Naive thymus-derived CD8-positive, alpha-beta T cell (primary cell): ENCODE measurements around the gene TDRD12. TPM values are rescaled to one million over a fixed set of nuclear protein-coding genes. Genes with fewer than 3 reads are reported as not detected.

ENCODE experiments used
- ATAC-seq, 2 donors: fragments of 150-1000 bp; cut with Tn5 transposase in 1 of 2; sonication (Bioruptor Pico), chemical (Tn5 transposase) in 1 of 2; 1 replicate in 1 of 2; 2 replicates in 1 of 2; pipeline ENCODE4 v1.10.0; 2021; ENCODE audit warnings: mild to moderate bottlenecking in 2 of 2, moderate library complexity in 2 of 2
- POLR2A ChIA-PET: fragments of 350-600 bp; sonication (Branson Sonifier 250); formaldehyde crosslinking; loops from one replicate; lab custom pipeline; 2021; ENCODE audit warnings: antibody characterized with exemption; lab: Charles Lee
- DNase-seq, 10 donors: peaks; one replicate each; pipeline versions ENCODE4 v3.0.0 to v3.0.0-alpha.2; 2020 to 2022
- H3K27ac Mint-ChIP-seq, 10 donors: one replicate each; pipeline ENCODE4 v1.8.0; 2020 to 2022; ENCODE audit warnings: mild to moderate bottlenecking in 10 of 10, mixed read lengths in 10 of 10, moderate library complexity in 4 of 10, inconsistent platforms in 1 of 10
- H3K27me3 Mint-ChIP-seq, 5 donors: one replicate each; pipeline ENCODE4 v1.8.0; 2021 to 2022; ENCODE audit warnings: mixed read lengths in 5 of 5
- H3K36me3 Mint-ChIP-seq, 3 donors: one replicate each; pipeline ENCODE4 v1.8.0; 2020 to 2022; ENCODE audit warnings: mixed read lengths in 3 of 3, mild to moderate bottlenecking in 2 of 3, inconsistent platforms in 1 of 3
- H3K4me1 Mint-ChIP-seq, 4 donors: one replicate each; pipeline ENCODE4 v1.8.0; 2021 to 2022; ENCODE audit warnings: mixed read lengths in 4 of 4
- H3K4me3 Mint-ChIP-seq, 10 donors: one replicate each; pipeline ENCODE4 v1.8.0; 2020 to 2022; ENCODE audit warnings: mild to moderate bottlenecking in 10 of 10, mixed read lengths in 10 of 10, moderate library complexity in 6 of 10, inconsistent platforms in 1 of 10
- H3K9me3 Mint-ChIP-seq, 9 donors: one replicate each; pipeline ENCODE4 v1.8.0; 2020 to 2022; ENCODE audit warnings: mixed read lengths in 9 of 9, mild to moderate bottlenecking in 3 of 9, inconsistent platforms in 1 of 9, moderate library complexity in 1 of 9
- polyA plus RNA-seq, 3 donors: library from polyadenylated mRNA; unstranded; fragments of 300-500 nt; fragmentation: Illumina TruSeq; gene quantifications; one replicate each; pipeline ENCODE4 v1.2.3, GENCODE V29; 2021
- total RNA-seq, 8 experiments: library from RNA in 2 of 8; stranded (reverse) in 2 of 8; gene quantifications; one replicate each; pipeline ENCODE4 v1.2.3 and lab custom pipeline; 2021 to 2026

The TDRD12 gene
- total and polyA plus RNA-seq, 5 experiments from 2014 or later: 0.06 to 0.70 (median 0.18) TPM

DNA sequence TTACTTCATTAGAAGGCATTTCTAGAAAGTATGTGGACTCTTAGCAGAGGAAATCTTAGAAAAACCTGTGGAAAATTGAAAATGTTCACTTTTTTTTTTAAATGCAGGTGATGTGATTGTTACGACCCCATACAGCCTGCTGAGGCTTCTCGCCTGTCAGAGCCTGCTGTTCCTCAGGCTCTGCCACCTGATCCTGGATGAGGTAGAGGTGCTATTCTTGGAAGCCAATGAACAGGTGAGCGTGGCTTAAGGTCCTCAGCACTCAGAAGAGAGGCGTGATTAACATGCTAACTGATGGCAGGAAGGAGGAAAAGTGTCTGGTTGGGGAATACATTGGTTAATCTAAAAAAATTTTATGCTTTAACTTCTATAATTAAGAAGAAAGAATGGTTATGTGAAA, 78.6 kb downstream of the TDRD12 start:
- DNase-seq (no peak), ATAC-seq (no peak)
- H3K4me3 Mint-ChIP-seq: no peak overlapping the region
- POLR2A ChIA-PET: no interaction called here
- peaks cover 28 to 56% (median 52%) of the 10 kb centered on the region in 4 donors for H3K4me1 Mint-ChIP-seq
- H3K9me3 Mint-ChIP-seq: no peaks in the 10 kb centered on the region
- no peaks in the 10 kb centered on the region for H3K36me3 Mint-ChIP-seq
- H3K27ac Mint-ChIP-seq: peak overlapping the region in 1 of 10 donors; percentile 68
- no peaks in the 10 kb centered on the region for H3K27me3 Mint-ChIP-seq

DNA sequence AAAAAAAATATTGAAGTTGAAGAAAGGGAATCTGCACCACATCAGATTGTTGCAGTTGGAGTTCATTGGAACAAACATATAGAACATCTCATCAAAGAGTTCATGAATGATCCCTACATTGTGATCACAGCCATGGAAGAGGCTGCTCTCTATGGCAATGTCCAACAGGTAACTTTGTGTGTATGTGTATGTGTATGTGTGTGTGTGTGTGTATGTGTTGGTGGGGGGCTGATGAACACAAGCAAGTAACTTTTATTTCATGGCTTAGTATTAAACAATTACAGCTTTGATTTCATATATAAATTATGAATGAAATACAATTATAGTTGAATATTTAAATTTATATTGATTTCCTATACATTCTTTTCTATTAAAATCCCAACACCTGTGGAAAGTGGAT, 80.6 kb downstream of the TDRD12 start:
- H3K36me3 Mint-ChIP-seq: no peaks in the 10 kb centered on the region
- peaks cover 26 to 42% (median 39%) of the 10 kb centered on the region in 4 donors for H3K4me1 Mint-ChIP-seq
- no peaks in the 10 kb centered on the region for H3K27me3 Mint-ChIP-seq
- ATAC-seq: no peak
- peak overlapping the region in 4 of 10 donors; percentile 22 to 42 (median 30) for H3K4me3 Mint-ChIP-seq
- POLR2A ChIA-PET: no interaction called here
- H3K9me3 Mint-ChIP-seq: no peaks in the 10 kb centered on the region
- H3K27ac Mint-ChIP-seq: no peak overlapping the region
- DNase-seq: no peak

DNA sequence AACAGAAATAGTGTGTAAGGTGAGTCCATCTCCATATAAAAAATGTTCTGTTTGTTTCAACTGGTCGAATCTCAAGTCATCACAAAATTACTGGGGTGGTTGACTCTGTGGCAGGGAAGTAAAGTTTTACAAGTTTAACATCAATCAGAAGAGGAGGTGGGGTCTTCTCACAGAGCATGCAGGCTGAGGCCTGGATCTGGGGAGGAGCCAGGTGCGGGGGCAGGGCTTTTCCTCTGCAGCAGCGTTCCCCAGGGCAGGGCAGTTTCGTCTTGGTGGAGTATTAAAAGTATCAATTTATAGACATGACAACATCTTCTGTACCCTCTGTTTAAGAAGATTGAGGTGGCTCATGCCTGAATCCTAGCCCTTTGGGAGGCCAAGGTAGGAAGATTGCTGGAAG, 81.2 kb downstream of the TDRD12 start:
- H3K4me1 Mint-ChIP-seq: peaks cover 22 to 36% (median 33%) of the 10 kb centered on the region in 4 donors
- POLR2A ChIA-PET: interaction anchor here (0.7 kb wide), 1 partner anchor 82 kb away, joined by 5 read pairs; no protein-coding TSS in a partner anchor
- H3K4me3 Mint-ChIP-seq: peak overlapping the region in 8 of 10 donors; percentile 4 to 57 (median 39)

DNA sequence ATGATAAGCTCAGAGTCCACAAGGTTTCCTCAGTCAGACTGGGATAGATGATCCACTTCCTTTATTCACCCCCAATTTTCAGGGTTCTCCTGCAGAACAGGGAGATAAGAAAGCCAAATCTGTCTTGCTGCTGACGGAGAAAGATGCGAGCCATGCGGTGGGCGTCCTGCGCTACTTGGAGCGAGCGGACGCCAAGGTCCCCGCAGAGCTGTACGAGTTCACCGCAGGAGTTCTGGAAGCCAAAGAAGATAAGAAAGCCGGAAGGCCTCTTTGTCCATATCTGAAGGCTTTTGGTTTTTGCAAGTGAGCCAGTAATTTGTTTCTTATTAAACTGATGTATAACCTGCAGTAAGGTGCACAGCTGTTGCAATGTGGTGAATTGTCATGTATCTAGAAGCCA, 83.3 kb downstream of the TDRD12 start:
- no peak for ATAC-seq
- Mint-ChIP-seq H3K27me3 (no peaks in the 10 kb centered on the region), H3K4me1 (peaks cover 12 to 32% (median 20%) of the 10 kb centered on the region in 4 donors), H3K9me3 (no peaks in the 10 kb centered on the region), H3K36me3 (no peaks in the 10 kb centered on the region), H3K27ac (peak overlapping the region in 1 of 10 donors; percentile 24), H3K4me3 (no peak overlapping the region)
- POLR2A ChIA-PET: no interaction called here
- DNase-seq: no peak

More for the DNA sequence above, 81.2 kb downstream of the TDRD12 start:
- ATAC-seq: peak; percentile 41 to 45
- Mint-ChIP-seq H3K27ac (peak overlapping the region in 7 of 10 donors; percentile 1 to 86 (median 28)), H3K9me3 (no peaks in the 10 kb centered on the region), H3K27me3 (no peaks in the 10 kb centered on the region), H3K36me3 (no peaks in the 10 kb centered on the region)
- no peak for DNase-seq

DNA sequence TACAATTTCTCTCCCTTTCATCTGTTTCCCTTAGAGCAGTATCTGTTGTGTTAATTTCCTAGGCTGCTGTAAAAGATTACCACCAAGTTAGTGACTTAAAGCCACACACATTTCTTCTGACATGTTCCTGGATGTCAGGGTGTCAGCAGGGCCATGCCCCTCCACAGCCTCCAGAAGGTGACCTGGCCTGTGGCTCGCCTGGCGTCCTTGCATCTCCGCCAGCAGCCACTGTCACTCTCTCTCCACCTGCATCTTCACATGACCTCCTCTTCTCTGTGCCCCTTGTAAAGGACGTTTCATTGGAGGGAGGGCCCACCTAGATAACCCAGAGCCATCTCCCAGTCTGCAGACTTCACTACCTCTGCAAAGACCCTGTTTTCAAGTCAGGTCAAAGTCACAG, 88.7 kb downstream of the TDRD12 start:
- no peak overlapping the region for H3K4me3 Mint-ChIP-seq
- H3K9me3 Mint-ChIP-seq: no peaks in the 10 kb centered on the region
- peaks cover 0 to 8% (median 0%) of the 10 kb centered on the region in 5 donors for H3K27me3 Mint-ChIP-seq
- POLR2A ChIA-PET: no interaction called here
- no peak for DNase-seq
- peaks cover 12 to 29% (median 18%) of the 10 kb centered on the region in 4 donors for H3K4me1 Mint-ChIP-seq
- H3K36me3 Mint-ChIP-seq: no peaks in the 10 kb centered on the region
- H3K27ac Mint-ChIP-seq: peak overlapping the region in 1 of 10 donors; percentile 60
- ATAC-seq: no peak

DNA sequence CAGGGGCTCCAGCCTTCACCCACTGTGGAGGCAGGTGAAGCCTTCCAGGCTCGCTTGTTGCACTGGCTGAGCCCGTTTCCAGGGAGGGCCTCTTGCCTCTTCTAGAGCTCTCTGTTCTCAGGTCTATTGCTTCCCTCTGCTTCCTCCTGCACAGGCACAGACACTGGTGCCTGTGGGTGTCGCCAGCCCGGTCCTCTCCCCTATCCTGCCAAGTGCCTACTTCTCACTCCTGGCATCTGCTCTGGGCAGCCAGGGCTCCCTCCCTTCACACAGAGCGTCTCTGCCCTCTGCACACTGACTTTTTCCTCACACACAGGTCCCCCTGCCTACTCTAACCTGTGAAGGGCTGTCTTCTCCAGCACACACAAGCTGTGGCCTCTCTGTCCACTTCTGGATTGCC, 89.7 kb downstream of the TDRD12 start:
- Mint-ChIP-seq H3K4me1 (peaks cover 15 to 34% (median 21%) of the 10 kb centered on the region in 4 donors), H3K27me3 (peaks cover 0 to 8% (median 0%) of the 10 kb centered on the region in 5 donors), H3K9me3 (no peaks in the 10 kb centered on the region), H3K4me3 (peak overlapping the region; percentile 36 to 76 (median 58)), H3K36me3 (no peaks in the 10 kb centered on the region), H3K27ac (peak overlapping the region in 5 of 10 donors; percentile 37 to 87 (median 75))
- DNase-seq (no peak), ATAC-seq (peak; percentile 32 to 44)
- POLR2A ChIA-PET: no interaction called here

DNA sequence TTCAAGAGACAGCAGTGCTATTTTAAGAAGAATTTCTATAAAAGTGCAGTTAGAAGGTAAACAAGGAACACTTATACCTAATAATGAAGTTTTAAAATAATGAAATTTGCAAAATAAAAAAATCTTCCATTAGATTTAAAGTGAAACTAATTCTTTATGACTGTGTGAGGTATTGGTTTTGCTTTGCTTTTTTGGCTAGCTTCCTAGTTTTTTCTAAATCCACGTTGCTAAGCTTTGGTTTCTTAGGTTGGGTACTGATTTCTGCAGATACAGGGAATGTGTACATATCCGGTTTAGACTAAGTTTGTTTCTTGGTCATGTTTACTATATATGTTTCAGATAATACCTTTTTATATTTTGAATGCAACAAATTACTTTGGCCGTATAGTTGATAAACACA, 90.2 kb downstream of the TDRD12 start:
- no peaks in the 10 kb centered on the region for H3K36me3 Mint-ChIP-seq
- H3K27me3 Mint-ChIP-seq: peaks cover 0 to 8% (median 0%) of the 10 kb centered on the region in 5 donors
- no peaks in the 10 kb centered on the region for H3K9me3 Mint-ChIP-seq
- POLR2A ChIA-PET: interaction anchor here (1.4 kb wide), 1 partner anchor 9 kb away, joined by 3 read pairs; no protein-coding TSS in a partner anchor
- DNase-seq (no peak), ATAC-seq (no peak)
- H3K4me3 Mint-ChIP-seq: peak overlapping the region in 8 of 10 donors; percentile 36 to 68 (median 56)
- peak overlapping the region in 3 of 10 donors; percentile 37 to 87 (median 86) for H3K27ac Mint-ChIP-seq
- H3K4me1 Mint-ChIP-seq: peaks cover 15 to 38% (median 23%) of the 10 kb centered on the region in 4 donors

DNA sequence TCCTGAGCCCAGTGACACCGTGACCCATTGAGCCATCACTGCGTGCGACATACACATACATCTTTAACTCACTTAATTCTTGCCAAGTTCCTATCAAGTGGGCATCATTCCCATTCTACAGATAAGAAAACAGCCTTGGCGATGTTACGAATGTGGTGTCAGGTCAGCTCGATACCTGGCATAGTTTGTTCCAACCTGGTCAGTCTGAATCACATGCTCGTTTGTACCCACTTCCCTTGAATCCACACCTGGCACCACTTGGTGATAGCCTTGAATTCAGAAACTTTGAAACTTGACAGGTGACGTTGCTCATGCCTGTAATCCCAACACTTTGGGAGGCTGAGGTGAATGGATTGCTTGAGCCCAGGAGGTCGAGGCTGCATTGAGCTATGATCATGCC, 90.9 kb downstream of the TDRD12 start:
- peaks cover 0 to 8% (median 0%) of the 10 kb centered on the region in 5 donors for H3K27me3 Mint-ChIP-seq
- POLR2A ChIA-PET: interaction anchor here (1.4 kb wide), 1 partner anchor 9 kb away, joined by 3 read pairs; no protein-coding TSS in a partner anchor
- H3K36me3 Mint-ChIP-seq: no peaks in the 10 kb centered on the region
- no peak for ATAC-seq
- peak overlapping the region in 1 of 10 donors; percentile 36 for H3K4me3 Mint-ChIP-seq
- H3K9me3 Mint-ChIP-seq: no peaks in the 10 kb centered on the region
- peaks cover 17 to 38% (median 23%) of the 10 kb centered on the region in 4 donors for H3K4me1 Mint-ChIP-seq
- DNase-seq: no peak
- peak overlapping the region in 1 of 10 donors; percentile 22 for H3K27ac Mint-ChIP-seq

DNA sequence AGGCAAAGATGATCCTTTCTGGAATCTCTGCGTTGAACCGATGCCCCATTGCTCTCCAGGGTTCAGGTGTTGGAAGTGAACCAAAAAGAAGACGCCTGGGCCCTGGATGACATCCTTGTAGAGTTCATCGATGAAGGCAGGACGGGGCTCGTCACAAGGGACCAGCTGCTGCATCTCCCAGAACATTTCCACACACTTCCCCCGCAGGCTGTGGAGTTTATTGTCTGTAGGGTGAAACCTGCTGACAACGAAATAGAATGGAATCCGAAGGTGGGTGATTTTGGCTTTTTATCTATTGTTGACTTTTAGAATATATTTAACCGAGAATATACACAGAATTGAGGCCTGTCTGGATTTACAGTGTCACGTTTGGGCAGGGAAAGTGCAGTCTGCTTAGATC, 91.6 kb downstream of the TDRD12 start:
- POLR2A ChIA-PET: no interaction called here
- H3K27ac Mint-ChIP-seq: no peak overlapping the region
- no peak overlapping the region for H3K4me3 Mint-ChIP-seq
- H3K36me3 Mint-ChIP-seq: no peaks in the 10 kb centered on the region
- H3K4me1 Mint-ChIP-seq: peaks cover 17 to 38% (median 23%) of the 10 kb centered on the region in 4 donors
- peaks cover 0 to 8% (median 0%) of the 10 kb centered on the region in 5 donors for H3K27me3 Mint-ChIP-seq
- no peaks in the 10 kb centered on the region for H3K9me3 Mint-ChIP-seq
- DNase-seq (no peak), ATAC-seq (no peak)

DNA sequence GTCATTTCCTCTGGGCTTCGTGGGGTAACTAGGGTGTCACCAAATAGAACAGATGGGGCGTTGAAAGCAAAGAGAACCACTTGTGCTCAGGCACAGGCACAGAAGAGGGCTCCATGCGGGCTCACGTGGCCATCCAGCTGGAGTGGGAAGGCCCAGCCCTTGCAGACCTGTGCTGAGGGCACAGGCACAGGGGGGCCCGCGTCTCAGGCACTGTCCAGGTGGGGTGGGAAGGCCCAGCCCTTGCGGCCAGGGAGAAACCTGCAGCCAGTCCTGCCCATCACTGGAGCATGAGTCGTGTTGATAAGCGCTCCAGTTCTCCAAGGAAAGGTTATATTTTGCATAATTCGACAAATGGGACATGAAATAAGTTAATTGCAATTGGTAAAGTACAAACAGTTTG, 92.5 kb downstream of the TDRD12 start:
- no peak overlapping the region for H3K27ac Mint-ChIP-seq
- POLR2A ChIA-PET: no interaction called here
- H3K9me3 Mint-ChIP-seq: no peaks in the 10 kb centered on the region
- DNase-seq: no peak
- peaks cover 17 to 38% (median 23%) of the 10 kb centered on the region in 4 donors for H3K4me1 Mint-ChIP-seq
- H3K27me3 Mint-ChIP-seq: peaks cover 0 to 8% (median 0%) of the 10 kb centered on the region in 5 donors
- ATAC-seq: no peak
- no peak overlapping the region for H3K4me3 Mint-ChIP-seq
- no peaks in the 10 kb centered on the region for H3K36me3 Mint-ChIP-seq

DNA sequence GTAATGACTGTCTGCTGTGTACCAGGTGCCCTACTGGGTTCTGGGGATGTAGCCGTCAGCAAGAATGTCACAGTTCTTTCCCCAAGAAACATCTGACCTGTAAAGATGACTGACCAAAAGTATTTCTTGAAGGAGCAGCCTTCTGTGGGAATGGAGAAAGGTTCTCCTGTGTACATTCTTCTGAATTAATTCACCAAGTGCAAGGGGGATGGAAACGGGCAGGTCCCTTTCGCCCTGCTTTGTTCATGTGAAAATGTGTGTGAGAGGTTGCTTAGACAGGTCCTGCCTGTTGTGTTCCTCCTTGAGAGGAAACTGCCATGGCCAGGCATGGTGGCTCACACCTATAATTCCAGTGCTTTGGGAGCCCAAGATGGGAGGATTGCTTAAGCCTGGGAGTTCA, 93.0 kb downstream of the TDRD12 start:
- H3K27me3 Mint-ChIP-seq: peaks cover 0 to 8% (median 0%) of the 10 kb centered on the region in 5 donors
- no peak overlapping the region for H3K4me3 Mint-ChIP-seq
- no peak for ATAC-seq
- no peaks in the 10 kb centered on the region for H3K36me3 Mint-ChIP-seq
- H3K4me1 Mint-ChIP-seq: peaks cover 17 to 38% (median 23%) of the 10 kb centered on the region in 4 donors
- no peak overlapping the region for H3K27ac Mint-ChIP-seq
- H3K9me3 Mint-ChIP-seq: no peaks in the 10 kb centered on the region
- no peak for DNase-seq
- POLR2A ChIA-PET: no interaction called here

DNA sequence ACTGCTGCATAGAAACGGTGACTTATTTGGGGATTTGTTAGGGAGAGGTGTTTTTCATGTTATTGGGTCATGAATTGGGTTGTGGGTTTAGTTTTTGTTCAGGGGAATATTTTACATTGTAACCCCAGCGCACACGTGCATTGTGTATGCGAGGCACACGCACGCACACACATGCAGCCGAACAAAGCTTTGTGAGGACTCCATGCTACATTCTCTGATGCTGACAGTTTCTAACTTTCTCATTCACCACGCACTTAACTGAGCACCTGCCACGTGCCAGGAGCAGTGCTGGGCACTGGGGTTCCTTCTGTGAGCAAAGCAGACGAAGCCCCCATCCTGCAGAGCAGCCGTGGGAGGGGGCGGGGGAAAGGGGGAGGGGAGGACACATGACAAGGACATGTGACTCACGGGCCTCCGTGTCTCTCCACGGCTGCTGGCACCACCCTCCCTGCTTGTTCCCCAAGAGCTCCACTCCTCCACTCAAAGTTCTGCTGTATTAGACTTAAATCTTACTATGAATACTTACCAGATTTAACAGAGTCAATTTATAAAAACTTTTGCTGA, 94.4 kb downstream of the TDRD12 start:
- Mint-ChIP-seq H3K27me3 (peaks cover 0 to 8% (median 0%) of the 10 kb centered on the region in 5 donors), H3K36me3 (no peaks in the 10 kb centered on the region), H3K4me1 (peaks cover 12 to 39% (median 23%) of the 10 kb centered on the region in 4 donors), H3K9me3 (no peaks in the 10 kb centered on the region), H3K27ac (peak overlapping the region in 2 of 10 donors; percentile 13 to 62), H3K4me3 (peak overlapping the region in 1 of 10 donors; percentile 58)
- POLR2A ChIA-PET: no interaction called here
- no peak for ATAC-seq
- no peak for DNase-seq

DNA sequence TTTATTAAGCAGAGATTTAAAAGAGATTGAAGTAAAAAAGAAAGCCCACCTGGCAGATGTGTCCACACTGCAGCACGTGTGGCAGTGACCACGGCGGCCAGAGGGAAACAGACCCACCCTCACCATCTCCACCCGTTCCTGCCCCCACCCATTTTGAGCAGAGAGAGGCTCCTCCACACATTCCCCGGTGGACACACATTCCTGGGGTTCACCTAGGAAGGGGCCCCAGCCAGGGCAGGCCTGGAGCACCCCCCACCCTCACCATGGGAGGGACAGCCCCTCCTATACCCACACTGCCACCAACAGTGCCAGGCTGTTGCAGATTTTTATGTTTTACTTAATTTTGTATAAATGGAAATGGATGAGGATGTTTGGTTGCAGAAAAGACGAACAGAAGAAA, 95.1 kb downstream of the TDRD12 start:
- POLR2A ChIA-PET: no interaction called here
- no peaks in the 10 kb centered on the region for H3K9me3 Mint-ChIP-seq

More for the DNA sequence above, 95.1 kb downstream of the TDRD12 start:
- Mint-ChIP-seq H3K27ac (peak overlapping the region in 1 of 10 donors; percentile 13), H3K4me1 (peaks cover 9 to 38% (median 20%) of the 10 kb centered on the region in 4 donors), H3K4me3 (no peak overlapping the region), H3K36me3 (no peaks in the 10 kb centered on the region), H3K27me3 (peaks cover 0 to 8% (median 1%) of the 10 kb centered on the region in 5 donors)
- no peak for ATAC-seq
- DNase-seq: no peak
